Measurements from ENCODE around the gene SPTBN5.
"Not testable (repeated sequence)": the region's sequence is repeated elsewhere in the genome, so short reads cannot be mapped to it uniquely, and the experiment has no call there.

SPTBN5 gene

DNA sequence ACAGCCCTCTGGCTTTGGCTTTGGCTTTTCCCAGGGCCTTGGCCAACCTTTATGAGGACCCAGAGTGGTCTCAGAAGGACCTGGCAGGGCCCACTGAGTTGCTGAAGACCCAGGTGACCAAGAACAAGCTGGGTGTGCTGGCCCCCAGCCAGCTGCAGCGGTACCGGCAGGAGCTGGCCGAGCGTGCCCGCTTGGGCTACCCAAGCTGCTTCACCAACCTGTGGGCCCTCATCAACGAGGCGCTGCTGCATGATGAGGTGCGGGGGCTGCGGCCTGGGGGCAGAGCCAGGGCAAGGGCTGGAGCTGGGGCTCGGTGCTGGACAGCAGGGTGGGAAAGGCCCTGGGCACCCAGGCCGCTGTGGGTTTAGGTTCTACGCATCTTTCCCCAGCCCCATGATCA lies 49.0 kb downstream of the SPTBN5 start:
- DNase-seq (ENCODE audit: low read depth): no peak

DNA sequence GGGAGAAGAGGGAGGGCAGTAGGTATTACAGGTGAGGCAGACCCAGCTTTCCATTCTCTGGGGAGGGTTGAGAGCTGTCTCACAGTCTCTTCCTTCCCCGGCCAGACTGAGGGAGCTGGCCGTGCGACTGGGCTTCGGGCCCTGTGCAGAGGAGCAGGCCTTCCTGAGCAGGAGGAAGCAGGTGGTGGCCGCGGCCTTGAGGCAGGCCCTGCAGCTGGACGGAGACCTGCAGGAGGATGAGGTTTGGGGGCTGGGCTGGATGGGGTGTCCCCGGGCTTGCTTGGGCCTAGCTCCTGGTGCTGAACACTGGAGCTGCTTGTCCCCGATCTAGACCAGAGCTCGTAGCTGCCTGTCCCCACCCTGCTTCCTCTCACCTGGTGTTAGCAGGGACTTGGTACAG lies 50.3 kb downstream of the SPTBN5 start:
- DNase-seq (ENCODE audit: low read depth): no peak

DNA sequence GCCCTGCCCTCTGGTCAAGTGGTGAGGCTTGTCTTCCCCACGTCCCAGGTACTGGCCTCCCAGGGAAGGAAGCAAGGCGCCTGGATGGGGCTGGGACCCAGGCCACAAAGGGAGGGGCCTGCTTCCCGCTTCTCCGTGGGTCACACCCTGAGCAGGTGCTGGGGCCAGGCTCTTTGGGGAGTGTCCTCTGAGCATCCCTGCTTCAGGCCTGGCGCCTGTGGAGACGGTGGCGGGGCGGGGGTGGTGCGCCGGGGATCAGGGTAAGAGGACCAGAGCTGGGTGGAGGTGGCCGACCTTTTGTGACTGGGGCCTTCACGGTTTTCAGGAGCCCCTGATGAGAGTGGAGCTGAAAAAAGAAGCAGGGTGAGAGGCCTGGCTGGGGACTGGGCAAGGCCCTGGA lies 51.6 kb downstream of the SPTBN5 start:
- DNase-seq (ENCODE audit: low read depth): no peak

DNA sequence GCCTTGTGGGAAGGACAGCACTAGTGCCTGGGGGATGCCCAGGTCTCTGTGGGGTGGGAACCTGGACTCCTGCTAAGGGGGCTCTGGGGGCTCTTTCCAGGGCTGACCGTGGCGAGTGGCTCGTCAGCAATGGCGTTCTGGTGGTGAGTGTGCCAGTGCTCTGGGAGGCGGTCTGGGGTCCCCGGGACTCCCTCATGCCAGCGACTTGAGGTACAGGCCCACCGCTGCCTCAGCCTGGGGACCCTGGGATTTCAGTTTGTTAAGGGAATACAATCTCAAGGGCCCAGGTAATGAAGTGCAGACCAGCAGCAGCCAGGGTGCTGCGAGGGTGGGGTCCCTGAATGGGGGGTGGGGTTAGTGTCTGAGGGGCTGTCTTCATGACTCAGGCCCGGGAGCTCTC lies 52.7 kb downstream of the SPTBN5 start:
- DNase-seq (ENCODE audit: low read depth): no peak

DNA sequence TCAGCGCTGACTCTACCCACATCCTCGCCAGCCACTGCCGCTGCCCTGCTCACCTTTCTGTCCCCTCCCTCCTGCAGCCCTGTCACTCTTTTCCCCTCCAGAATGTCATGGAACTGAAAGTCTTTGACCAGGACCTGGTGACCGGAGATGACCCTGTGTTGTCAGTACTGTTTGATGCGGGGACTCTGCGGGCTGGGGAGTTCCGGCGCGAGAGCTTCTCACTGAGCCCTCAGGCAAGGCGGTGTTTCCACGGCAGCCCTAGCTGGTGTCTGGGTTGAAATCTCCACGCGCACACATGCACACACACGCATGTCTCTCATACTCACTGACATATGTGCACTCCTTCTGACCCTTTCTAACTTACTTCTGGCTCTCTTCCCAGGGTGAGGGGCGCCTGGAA lies 53.2 kb downstream of the SPTBN5 start:
- DNase-seq (ENCODE audit: low read depth): no peak

DNA sequence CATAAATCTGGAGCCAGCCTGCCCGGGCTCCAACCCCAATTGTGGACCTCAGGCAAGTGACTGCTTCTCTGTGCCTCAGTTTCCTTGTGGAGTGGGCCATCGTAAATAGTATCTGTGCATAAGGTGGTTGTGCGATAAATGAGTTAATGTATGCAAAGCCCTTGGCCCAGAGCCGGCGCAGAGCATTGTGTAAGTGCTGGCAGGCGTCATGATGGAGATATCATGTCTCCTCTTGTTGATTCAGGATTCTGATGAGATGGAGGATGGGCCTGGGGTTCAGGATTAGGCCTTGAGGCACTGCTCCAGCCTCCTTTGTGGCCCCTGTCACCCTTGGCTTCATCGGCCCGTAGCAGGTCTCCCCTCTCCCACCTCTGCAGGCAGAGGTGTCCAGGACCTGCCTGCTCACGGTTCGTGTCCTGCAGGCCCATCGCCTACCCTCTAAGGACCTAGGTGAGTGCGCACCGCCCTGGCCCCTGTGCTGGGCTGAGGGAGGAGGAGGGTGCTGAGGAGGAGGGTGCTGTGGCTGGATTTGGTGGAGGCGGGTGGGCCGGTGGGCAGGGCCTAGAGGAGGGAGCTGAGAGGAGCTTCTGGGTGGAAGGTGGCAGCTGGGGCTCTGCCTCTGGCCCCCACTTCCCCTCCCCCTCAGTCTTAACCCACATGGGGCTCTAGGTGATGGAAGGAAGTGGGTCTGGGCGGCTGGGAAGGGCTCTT lies 53.9 kb downstream of the SPTBN5 start:
- no peak for DNase-seq (ENCODE audit: low read depth)

DNA sequence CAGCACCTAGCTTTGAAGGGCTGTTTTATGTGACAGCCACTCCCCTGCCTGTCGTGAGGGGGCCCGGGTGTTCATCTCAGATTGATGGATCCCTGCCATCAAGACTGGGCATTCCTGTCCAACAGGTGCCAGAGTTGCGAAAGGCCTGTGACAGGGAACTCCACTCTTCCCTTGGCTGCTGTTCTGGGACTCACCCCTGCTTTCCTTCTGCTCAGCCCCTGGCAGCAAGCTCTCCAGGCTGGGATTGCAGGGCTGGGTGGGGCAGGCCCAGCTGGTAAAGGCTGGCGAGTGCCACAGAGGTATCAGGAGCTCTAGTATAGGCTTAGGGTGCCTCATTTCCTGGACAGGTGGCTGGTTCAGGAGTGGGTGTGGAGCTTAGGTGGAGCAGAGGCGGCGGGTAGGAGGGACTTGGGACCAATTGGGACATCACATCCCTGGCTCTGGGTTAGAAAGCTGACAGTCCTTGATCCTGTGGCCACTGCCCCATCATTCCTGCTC lies 55.4 kb downstream of the SPTBN5 start, which contains the start of gene PLA2G4B:
Gene PLA2G4B, plus strand, starts transcription at position 448 of the 498 bp plus-strand sequence. CDS start 67 bp downstream, outside the sequence.
- no peak for DNase-seq (ENCODE audit: low read depth)

DNA sequence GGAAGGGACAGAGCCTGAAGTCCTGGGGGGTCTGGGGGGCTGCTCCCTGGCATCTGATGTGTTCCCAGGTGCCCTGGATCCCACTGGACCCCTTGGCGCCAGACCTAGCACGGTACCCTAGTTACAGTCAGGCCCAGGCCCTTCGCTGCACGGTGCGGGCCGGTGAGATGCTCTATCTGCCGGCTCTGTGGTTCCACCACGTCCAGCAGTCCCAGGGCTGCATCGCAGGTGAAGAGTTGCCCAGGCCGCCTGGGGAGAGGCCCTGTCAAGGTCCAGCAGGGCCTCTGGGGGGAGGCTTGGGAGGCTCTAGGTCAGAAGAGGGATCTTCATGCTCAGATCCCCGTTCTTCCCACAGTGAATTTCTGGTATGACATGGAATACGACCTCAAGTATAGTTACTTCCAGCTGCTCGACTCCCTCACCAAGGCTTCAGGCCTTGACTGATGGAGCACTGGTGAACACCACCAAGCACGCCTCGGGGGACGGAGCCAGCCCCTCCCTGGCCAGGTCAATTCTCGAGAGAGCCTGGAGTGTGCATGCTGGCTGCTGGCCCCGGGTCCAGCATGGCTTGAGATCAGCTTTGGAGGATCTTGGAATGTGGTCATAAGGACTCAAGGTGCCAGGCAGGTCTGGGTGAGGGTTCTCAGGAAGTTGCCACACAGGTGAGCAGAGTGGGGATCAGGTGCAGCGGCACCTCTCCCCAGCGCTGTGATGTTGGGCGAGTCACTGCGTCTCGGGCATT lies 57.0 kb downstream of the SPTBN5 start:
- no peak for DNase-seq (ENCODE audit: low read depth)

DNA sequence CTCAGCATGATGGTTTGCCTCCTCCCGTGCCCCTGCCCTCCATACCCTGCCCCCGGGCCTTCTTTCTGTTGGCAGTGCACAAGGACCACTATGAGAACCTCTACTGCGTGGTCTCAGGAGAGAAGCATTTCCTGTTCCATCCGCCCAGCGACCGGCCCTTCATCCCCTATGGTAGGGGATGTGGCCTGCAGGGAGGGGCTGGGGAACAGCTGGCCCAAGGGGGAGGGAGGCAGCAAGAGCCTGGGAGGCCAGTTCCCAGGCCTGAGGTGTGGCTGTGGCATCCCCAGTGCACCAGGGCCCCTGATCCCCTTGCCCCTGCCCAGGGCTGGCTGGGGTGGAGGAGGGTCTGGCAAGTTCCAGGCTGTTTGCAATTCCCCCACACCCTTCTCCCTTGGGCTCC lies 57.8 kb downstream of the SPTBN5 start:
- DNase-seq (ENCODE audit: low read depth): no peak

DNA sequence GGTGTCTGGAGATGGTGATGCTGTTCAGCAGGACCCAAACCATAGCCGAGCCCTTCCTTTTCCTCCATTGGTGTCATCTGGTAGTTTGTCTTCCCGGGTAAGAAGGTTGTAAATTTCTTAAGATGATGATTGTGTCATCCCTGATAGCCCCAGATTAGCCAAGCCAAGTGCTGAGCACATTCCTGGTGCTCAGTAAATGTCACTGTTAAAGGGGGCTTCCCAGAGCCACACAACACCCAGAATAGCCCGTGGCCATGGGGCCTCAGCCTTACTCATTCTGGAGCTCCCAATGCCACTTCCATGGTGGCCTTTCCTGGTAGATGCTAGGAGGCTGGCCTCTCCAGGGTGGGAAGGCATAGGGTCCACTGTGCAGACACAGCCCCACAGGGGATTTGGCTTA lies 59.8 kb downstream of the SPTBN5 start:
- DNase-seq (ENCODE audit: low read depth): no peak

DNA sequence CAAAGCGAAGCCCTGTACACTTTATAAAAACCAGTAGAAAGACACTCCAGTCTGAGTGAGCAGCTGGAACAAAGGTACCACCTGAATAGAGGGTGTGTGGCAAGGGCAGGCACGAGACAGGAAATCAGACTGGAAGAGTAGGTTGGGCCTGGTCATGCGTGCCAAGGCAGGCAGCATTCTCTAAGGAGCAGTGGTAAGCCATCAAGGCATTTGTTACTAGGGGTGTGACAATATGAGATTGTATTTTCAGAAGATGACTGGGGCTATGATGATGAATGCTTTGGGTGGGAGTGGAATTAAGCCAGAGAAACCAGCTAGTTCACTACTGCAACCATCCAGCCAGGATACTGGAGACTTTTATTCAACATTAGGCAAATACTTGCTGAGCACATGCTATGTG lies 61.0 kb downstream of the SPTBN5 start:
- DNase-seq (ENCODE audit: low read depth): no peak

DNA sequence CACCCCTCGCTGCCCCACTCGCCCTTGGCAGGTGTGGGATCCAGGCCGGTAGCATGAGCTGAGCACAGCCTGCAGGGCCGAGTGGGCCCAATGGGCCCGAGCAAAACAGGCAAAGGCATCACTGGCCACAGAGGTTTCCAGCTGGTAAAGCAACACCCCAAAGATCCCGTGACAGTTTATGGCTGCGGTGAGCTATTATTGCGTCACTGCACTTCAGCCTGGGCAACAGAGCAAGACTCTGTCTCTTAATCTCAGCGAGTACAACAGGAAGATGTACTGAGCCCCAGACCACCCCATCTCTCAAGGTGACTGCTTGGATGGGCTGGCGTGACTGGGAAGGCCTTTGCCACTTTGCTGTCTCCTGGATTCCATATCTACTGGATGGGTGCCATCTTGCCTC lies 61.6 kb downstream of the SPTBN5 start:
- DNase-seq (ENCODE audit: low read depth): no peak

DNA sequence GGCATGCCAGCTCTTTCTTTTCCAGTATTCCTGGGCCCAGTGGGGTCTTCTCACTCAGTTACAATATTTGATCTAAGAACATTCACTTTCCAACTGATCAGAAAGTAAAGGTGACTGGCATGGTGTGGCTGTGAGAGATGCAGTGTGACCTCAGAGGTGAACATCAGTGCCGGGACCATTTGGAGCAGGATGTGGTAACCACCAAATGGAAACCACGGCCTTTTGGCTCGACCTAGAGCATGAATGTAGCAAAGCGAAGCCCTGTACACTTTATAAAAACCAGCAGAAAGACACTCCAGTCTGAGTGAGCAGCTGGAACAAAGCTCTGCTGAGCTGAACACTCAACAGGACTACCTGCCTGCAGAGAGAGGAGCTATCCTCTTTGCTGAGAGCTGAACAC lies 62.6 kb downstream of the SPTBN5 start:
- not testable (repeated sequence) for DNase-seq (ENCODE audit: low read depth)

DNA sequence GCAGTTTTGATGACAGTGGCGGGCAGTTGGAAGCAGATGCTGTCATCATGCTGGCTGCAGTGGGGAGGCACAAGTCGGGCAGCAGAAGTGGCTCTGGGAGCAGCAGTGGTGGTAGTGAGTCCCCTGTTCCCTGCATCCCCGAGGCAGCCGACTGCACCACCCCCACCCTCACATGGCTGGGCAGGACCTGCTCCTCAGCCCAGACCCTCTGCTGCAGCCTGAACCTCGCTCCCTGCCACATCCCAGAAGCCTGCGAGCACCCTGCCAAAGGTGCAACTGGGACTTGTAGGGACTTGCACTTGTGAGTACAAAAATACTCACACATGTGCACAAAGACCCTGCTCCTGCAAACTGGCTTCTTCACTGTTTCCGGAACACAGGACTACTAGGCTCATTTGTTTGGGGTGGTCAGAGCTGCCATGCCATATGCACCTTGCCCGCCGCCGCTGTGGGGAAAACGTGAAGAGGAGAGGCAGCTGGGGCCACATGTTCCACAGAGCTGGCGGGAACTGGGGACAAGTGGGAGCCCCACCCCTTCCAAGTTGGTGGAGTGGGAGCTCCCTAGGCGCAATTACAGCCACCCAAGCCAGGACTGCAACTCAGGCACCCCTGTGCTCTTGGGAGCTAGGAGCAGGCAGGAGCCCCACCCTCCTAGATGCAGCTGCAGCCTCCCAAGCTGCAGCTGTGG lies 63.8 kb downstream of the SPTBN5 start:
- DNase-seq (ENCODE audit: low read depth): no peak

DNA sequence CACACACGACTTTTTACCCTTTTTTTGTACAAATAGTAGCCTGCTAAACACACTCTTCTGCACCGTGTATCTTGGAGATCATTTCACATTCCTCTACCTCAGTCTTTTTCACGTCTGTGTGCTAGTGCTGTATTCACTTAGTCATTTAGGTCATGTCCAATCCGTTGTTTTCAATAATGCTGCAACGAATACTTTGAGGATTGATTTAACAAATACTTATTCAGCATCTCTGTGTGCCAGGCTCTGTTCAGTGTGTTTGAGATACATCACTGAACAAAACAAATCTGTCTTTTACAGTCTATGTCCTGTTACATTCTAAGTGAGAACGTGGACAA lies 65.1 kb downstream of the SPTBN5 start:
- DNase-seq (ENCODE audit: low read depth): no peak

DNA sequence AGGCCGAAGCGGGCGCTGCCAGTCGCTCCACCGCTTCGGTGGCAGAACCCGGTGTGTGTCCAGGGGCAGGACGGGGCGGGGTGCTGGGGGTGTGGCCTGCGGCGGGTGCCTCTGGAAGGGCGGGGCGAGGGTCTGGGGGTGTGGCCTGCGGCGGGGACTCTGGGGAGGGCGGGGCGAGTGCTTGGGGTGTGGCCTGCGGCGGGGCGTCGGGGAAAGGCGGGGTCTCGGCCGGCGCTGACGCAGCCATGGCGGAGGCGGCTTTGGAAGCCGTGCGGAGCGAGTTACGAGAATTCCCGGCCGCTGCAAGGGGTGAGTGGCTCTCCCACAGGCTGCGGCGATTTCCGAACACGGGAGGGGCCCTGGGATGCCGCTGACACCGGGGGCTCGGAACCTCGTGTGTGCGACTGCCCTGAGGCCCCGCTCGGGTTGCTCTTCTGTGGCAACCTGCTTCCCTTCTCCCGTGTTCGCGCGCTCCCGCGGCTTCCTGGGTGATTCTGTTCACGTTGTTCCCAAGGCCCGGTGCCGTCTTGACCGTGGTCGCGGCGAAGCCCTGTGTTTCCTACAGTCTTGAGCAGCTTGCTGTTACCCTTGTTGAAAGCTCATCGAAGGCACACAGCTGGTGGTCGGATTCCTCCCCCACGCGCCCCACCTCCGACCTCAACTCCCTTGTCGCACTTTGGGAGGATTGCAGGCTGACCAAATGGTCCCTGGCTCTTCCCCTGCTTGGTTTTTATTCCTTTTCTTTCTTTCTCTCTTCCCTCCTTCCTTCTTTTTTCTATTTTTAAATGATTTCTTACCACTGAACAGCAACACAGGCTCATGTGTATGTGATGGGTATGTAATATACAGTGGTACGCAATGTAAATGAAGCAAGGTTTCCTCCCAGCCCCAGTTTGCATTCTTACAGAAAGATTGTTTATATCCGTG lies 65.7 kb downstream of the SPTBN5 start, which contains the start of gene JMJD7:
Gene JMJD7, plus strand, starts transcription at position 213 of the 927 bp plus-strand sequence. Its CDS starts 33 bp downstream, at position 246.
- peak; percentile 73 for DNase-seq (ENCODE audit: low read depth)

DNA sequence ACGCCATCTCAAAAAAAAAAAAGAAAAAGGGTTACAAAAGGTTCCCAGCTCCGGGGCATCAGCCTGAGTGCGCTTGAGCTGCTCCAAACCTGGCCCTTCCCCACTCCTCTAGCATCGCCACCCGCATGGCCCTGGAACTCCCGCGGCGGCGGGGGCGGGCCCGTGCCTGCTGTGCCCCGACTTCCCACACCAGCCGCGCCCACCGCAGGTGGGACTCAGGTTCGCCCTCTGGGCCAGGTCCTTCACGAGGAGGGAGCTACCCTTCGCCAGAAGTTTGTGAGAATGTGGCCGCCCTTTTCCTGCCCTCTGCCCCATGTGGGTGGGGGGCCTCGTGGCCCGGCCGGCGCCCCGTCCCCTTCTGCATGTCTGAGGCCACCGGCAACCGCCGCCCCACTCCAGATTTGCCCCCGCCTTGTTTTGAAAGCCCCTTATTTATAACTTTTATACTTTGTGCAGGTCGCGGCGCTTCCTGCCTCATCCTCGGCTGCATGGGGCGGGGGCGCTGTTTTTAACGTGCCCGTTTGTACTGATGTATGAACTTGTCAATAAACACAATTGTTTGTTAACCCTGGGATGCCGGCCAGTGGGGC lies 66.5 kb downstream of the SPTBN5 start:
- no peak for DNase-seq (ENCODE audit: low read depth)

DNA sequence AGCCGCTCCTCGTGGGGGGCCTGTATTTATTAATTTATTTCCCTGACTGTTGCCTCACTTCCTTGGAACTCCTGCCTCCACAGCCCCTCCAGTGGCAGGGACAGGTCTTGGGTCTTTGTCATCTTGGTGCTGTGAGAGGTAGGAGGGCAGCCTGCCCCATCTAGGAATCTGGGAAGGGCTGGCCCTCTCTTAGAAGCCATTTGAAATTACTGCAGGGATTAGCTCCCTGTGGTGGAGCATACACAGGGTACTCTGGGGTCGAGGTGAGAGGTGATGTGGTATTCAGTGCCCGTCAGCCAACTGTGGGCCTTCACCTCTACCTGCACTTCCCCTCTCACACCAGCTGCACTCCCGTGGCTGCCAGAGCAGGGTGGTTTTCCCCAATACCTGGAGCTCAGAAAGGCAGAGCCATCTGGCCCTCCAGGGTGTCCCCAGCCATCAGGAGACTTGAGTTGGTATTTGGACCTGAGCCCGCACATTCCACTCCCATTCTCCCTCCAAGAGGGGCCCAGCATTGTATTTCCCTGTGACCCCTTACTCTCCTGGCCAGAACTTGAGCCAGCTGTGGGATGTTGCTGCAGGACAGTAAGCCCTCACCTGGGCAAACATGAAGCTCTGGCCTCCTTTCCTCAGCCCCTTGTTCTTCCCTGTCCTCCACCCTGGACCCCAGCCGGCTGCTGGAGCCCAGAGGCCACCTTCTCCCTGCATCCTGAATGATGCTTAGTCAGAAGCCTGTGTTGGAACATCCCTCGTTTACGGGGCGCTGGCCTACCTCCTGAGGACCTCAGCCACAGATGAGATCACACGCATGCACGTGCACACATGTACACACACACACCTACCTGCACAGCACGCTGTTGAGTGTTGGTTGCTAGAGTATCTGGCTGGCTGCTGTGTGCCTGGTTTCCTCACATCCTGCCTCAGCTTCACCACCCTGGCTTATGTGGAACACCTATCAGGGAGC lies 68.0 kb downstream of the SPTBN5 start:
- DNase-seq (ENCODE audit: low read depth): no peak

DNA sequence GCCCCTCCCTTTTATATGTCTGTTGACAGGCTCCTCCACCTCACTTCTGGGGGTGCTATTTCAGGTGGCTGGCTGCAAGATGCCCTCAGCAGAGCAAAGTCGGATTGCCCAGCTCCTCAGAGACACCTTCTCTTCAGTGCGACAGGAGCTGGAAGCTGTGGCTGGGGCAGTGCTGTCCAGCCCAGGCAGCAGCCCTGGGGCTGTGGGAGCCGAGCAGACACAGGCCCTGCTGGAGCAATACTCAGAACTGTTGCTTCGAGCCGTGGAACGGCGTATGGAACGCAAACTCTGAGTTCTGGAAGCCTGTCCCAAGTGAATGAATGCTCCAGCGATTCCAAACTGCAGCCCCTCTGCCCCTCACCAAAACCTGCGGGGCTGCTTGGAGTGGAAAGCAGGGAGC lies 68.7 kb downstream of the SPTBN5 start:
- no peak for DNase-seq (ENCODE audit: low read depth)

DNA sequence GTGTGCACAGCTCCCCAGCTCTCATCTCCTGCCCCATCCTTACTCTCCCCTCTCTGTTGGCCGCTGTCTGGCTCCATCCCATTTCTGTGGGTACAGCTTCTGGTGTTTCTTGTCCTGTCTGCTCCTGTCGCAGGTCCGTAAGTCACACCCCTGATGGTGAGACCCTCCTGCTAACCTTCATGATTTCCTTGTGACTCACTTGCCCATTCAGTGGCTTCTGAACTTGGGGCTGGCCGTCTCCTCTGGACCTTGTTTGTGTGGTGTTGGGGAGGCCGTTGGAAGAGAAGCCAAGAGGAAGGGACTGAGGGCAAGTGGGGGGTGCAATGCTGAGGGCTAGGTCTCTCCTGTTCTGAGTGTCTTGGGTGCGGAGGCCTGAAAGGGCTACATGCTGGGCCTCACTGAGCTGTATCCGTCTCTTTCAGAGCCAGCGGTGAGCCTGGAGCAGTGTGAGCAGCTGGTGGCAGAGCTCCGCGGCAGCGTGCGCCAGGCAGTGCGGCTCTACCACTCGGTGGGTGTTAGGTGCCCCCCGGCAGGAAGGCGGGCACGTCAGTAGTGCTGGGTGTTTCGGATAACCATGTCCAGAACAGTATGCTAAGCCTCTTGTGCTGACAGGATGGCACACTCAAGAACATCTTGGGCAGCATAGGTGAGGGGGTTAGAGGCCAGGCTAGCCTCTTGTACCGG lies 69.6 kb downstream of the SPTBN5 start:
- no peak for DNase-seq (ENCODE audit: low read depth)
